ENCODE results near the gene YEATS4. TPM values are rescaled to one million over a fixed set of nuclear protein-coding genes. Genes with fewer than 3 reads are reported as not detected.
"Not testable (repeated sequence)": the region's sequence is repeated elsewhere in the genome, so short reads cannot be mapped to it uniquely, and the experiment has no call there.

Gene YEATS4
- 13.2 and 13.5 TPM in 2 replicates for polyA plus RNA-seq (2013)

DNA sequence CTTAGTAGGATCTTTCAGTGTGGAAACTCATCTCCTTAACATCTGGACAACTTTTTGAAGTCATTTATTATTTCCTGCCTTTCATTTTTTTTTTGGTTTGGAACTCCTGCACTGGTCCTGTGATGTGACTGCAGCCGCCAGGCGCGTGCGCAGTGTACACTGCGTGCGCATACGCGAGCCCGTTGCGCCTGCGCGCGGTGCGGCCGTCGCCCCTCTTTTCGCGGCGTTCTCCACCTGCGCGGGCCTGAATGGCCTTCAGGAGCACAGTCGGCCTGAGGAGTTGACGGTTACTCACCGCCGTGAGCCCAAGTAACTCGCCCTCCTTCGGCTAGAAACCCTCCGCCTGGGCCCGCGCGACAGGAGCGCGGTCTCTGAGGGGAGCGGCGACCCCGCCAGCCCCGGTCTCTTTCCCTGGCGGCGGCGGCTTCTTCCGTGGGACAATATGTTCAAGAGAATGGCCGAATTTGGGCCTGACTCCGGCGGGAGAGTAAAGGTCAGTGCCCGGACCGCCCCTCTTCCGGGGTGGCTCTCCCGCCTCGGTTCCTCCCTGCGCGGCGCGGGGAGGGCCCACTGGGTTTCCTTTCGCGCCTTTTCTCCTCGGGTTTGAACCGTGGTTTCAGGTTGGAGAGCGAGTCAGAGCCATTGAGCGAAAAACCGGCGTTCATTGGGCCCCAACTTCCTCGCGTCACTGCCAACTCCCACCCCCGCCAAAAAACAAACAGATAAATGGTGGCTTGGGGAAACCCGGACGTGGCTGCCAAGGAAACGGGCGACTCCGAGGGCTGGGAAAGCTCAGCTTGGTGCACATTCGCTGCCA is at the start of gene YEATS4:
YEATS4 (plus strand) TSS at position 213 of the 817 bp plus-strand sequence; CDS start at position 443, 230 bp downstream.
- H2BK120ac ChIP-seq (ENCODE audit: insufficient read depth, low read length, poor library complexity) = peak within 1 kb of the TSS; percentile 88
- H3K9ac ChIP-seq (ENCODE audit: low read length) = peak within 1 kb of the TSS; percentile 91
- peaks cover 0 to 4% of the 10 kb centered on the region in 2 experiments for H3K4me1 ChIP-seq (ENCODE audit: control insufficient read depth in 1 of 2, insufficient read depth in 2 of 2, low read length in 2 of 2)
- peak within 1 kb of the TSS; percentile 95 for H2AFZ ChIP-seq (ENCODE audit: insufficient read depth, low read length, poor library complexity)
- no peak within 1 kb of the TSS for H2AK5ac ChIP-seq (ENCODE audit: low read length)
- H4K91ac ChIP-seq (ENCODE audit: low read depth, low read length) = peak within 1 kb of the TSS; percentile 94
- no peak within 1 kb of the TSS for H2BK12ac ChIP-seq (ENCODE audit: low read length)
- H3K79me2 ChIP-seq (ENCODE audit: control insufficient read depth, insufficient read depth, low read length, poor library complexity) = peaks cover 4% of the 10 kb centered on the region
- H3K9me3 ChIP-seq (ENCODE audit: insufficient read depth, low read depth, low read length) = no peaks in the 10 kb centered on the region
- no peak within 1 kb of the TSS for H3K23ac ChIP-seq (ENCODE audit: low read length)
- peak within 1 kb of the TSS; percentile 87 for H2BK5ac ChIP-seq (ENCODE audit: low read depth, low read length, poor library complexity)
- H3K36me3 ChIP-seq (ENCODE audit: control insufficient read depth in 1 of 2, insufficient read depth in 2 of 2, low read length in 2 of 2) = peaks cover 0 to 2% of the 10 kb centered on the region in 2 experiments
- peak within 1 kb of the TSS; percentile 73 for H3K4ac ChIP-seq (ENCODE audit: low read depth, low read length)
- peaks cover 7% of the 10 kb centered on the region for H3K79me1 ChIP-seq (ENCODE audit: low read length)
- H3K27me3 ChIP-seq (ENCODE audit: insufficient read depth, low read length) = no peaks in the 10 kb centered on the region
- H3K4me3 ChIP-seq (ENCODE audit: low read depth, low read length) = peak within 1 kb of the TSS; percentile 91
- H4K8ac ChIP-seq (ENCODE audit: low read depth, low read length) = peak within 1 kb of the TSS; percentile 94
- peak within 1 kb of the TSS; percentile 95 for H3K27ac ChIP-seq (ENCODE audit: low read depth, low read length)
- WGBS (ENCODE audit: extremely low coverage, insufficient coverage, insufficient read length) = no CpG with 5 or more reads among the region's 70 CpGs
- H3K14ac ChIP-seq (ENCODE audit: low read length) = peak within 1 kb of the TSS; percentile 93
- H3K18ac ChIP-seq (ENCODE audit: low read length) = peak within 1 kb of the TSS; percentile 85
- peak within 1 kb of the TSS; percentile 64 for H4K12ac ChIP-seq (ENCODE audit: low read depth, low read length)
- DNase-seq = peak; percentile 86 to 92
- peak within 1 kb of the TSS; percentile 90 for H3K4me2 ChIP-seq (ENCODE audit: low read length)

DNA sequence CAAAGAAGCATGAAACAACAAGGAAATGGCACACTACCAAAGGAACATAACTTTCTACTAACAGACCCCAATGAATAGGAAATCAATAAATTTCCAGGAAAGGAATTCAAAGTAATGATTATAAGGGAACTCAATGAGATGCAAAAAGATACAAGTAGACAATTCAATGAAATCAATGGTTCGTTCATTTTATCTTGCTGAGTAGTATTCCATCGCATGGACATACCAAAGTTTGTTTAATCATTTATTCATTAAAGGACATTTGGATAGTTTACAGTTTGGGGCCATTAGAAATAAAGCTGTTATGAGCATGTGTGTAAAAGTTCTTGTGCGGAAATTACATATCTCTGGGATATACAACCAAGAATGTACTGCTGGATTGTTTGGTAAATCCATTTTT is 46.3 kb upstream of the YEATS4 start:
- Histone ChIP-seq H2BK5ac (ENCODE audit: low read depth, low read length, poor library complexity) (no peak overlapping the region), H3K4ac (ENCODE audit: low read depth, low read length) (no peak overlapping the region), H3K4me1 (ENCODE audit: control insufficient read depth in 1 of 2, insufficient read depth in 2 of 2, low read length in 2 of 2) (no peaks in the 10 kb centered on the region), H3K18ac (ENCODE audit: low read length) (no peak overlapping the region), H2AFZ (ENCODE audit: insufficient read depth, low read length, poor library complexity) (no peak overlapping the region), H2AK5ac (ENCODE audit: low read length) (no peak overlapping the region), H3K79me2 (ENCODE audit: control insufficient read depth, insufficient read depth, low read length, poor library complexity) (no peaks in the 10 kb centered on the region), H2BK12ac (ENCODE audit: low read length) (no peak overlapping the region), H2BK120ac (ENCODE audit: insufficient read depth, low read length, poor library complexity) (no peak overlapping the region), H3K23ac (ENCODE audit: low read length) (no peak overlapping the region), H4K8ac (ENCODE audit: low read depth, low read length) (no peak overlapping the region), H3K27me3 (ENCODE audit: insufficient read depth, low read length) (no peaks in the 10 kb centered on the region), H3K9ac (ENCODE audit: low read length) (no peak overlapping the region), H3K4me3 (ENCODE audit: low read depth, low read length) (no peak overlapping the region), H3K9me3 (ENCODE audit: insufficient read depth, low read depth, low read length) (no peaks in the 10 kb centered on the region), H3K79me1 (ENCODE audit: low read length) (no peaks in the 10 kb centered on the region), H3K27ac (ENCODE audit: low read depth, low read length) (no peak overlapping the region), H4K91ac (ENCODE audit: low read depth, low read length) (no peak overlapping the region), H3K14ac (ENCODE audit: low read length) (no peak overlapping the region), H3K4me2 (ENCODE audit: low read length) (no peak overlapping the region), H3K36me3 (ENCODE audit: control insufficient read depth in 1 of 2, insufficient read depth in 2 of 2, low read length in 2 of 2) (no peaks in the 10 kb centered on the region), H4K12ac (ENCODE audit: low read depth, low read length) (no peak overlapping the region)
- WGBS (ENCODE audit: extremely low coverage, insufficient coverage, insufficient read length) = no CpG with 5 or more reads among the region's 3 CpGs
- no peak for DNase-seq

DNA sequence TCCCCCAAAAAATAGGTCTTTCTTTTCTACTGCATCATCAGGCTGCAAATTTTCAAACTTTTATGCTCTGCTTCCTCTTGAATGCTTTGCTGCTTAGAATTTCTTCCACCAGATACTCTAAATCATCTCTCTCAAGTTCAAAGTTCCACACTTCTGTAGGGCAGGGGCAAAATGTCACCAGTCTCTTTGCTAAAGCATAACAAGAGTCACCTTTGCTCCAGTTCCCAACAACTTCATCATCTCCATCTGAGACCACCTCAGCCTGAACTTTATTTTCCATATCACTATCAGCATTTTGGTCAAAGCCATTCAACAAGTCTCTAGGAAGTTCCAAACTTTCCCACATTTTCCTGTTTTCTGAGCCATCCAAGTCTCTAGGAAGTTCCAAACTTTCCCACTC is 42.8 kb upstream of the YEATS4 start:
- H3K36me3 ChIP-seq (ENCODE audit: control insufficient read depth in 1 of 2, insufficient read depth in 2 of 2, low read length in 2 of 2); H3K4ac ChIP-seq (ENCODE audit: low read depth, low read length): not testable (repeated sequence)

DNA sequence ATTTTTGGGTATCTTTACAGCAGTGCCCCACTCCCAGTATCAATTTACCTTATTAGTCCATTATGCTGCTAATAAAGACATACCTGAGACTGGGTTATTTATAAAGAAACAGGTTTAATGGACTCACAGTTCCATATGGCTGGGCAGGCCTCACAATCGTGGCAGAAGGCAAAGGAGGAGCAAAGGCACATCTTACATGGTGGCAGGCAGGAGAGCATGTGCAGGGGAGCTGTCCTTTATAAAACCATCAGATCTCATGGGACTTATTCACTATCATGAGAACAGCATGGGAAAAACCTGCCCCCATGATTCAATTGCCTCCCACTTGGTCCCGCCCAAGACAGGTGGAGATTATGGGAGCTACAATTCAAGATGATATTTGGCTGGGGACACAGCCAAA is 42.3 kb upstream of the YEATS4 start:
- H3K36me3 ChIP-seq (ENCODE audit: control insufficient read depth in 1 of 2, insufficient read depth in 2 of 2, low read length in 2 of 2); H4K91ac ChIP-seq (ENCODE audit: low read depth, low read length); H3K79me1 ChIP-seq (ENCODE audit: low read length); H2BK5ac ChIP-seq (ENCODE audit: low read depth, low read length, poor library complexity); H2BK120ac ChIP-seq (ENCODE audit: insufficient read depth, low read length, poor library complexity); H3K4ac ChIP-seq (ENCODE audit: low read depth, low read length); H3K4me1 ChIP-seq (ENCODE audit: control insufficient read depth in 1 of 2, insufficient read depth in 2 of 2, low read length in 2 of 2); H3K27ac ChIP-seq (ENCODE audit: low read depth, low read length); H3K4me3 ChIP-seq (ENCODE audit: low read depth, low read length); H3K23ac ChIP-seq (ENCODE audit: low read length); H2AK5ac ChIP-seq (ENCODE audit: low read length); H3K18ac ChIP-seq (ENCODE audit: low read length); H3K79me2 ChIP-seq (ENCODE audit: control insufficient read depth, insufficient read depth, low read length, poor library complexity); H3K27me3 ChIP-seq (ENCODE audit: insufficient read depth, low read length); H2BK12ac ChIP-seq (ENCODE audit: low read length); H3K4me2 ChIP-seq (ENCODE audit: low read length); H4K8ac ChIP-seq (ENCODE audit: low read depth, low read length); H3K9me3 ChIP-seq (ENCODE audit: insufficient read depth, low read depth, low read length); DNase-seq; H4K12ac ChIP-seq (ENCODE audit: low read depth, low read length); H3K9ac ChIP-seq (ENCODE audit: low read length); H3K14ac ChIP-seq (ENCODE audit: low read length); H2AFZ ChIP-seq (ENCODE audit: insufficient read depth, low read length, poor library complexity): not testable (repeated sequence)
- WGBS (ENCODE audit: extremely low coverage, insufficient coverage, insufficient read length) = no CpG with 5 or more reads among the region's 2 CpGs

More for the DNA sequence above, 42.8 kb upstream of the YEATS4 start:
- not testable (repeated sequence) for H4K12ac ChIP-seq (ENCODE audit: low read depth, low read length); H3K18ac ChIP-seq (ENCODE audit: low read length); H3K79me1 ChIP-seq (ENCODE audit: low read length); H4K8ac ChIP-seq (ENCODE audit: low read depth, low read length); H4K91ac ChIP-seq (ENCODE audit: low read depth, low read length); H3K14ac ChIP-seq (ENCODE audit: low read length); H3K9me3 ChIP-seq (ENCODE audit: insufficient read depth, low read depth, low read length); H3K4me2 ChIP-seq (ENCODE audit: low read length); H2AK5ac ChIP-seq (ENCODE audit: low read length); H3K4me1 ChIP-seq (ENCODE audit: control insufficient read depth in 1 of 2, insufficient read depth in 2 of 2, low read length in 2 of 2); H3K23ac ChIP-seq (ENCODE audit: low read length); H3K79me2 ChIP-seq (ENCODE audit: control insufficient read depth, insufficient read depth, low read length, poor library complexity); H2BK12ac ChIP-seq (ENCODE audit: low read length); H3K27ac ChIP-seq (ENCODE audit: low read depth, low read length); H3K4me3 ChIP-seq (ENCODE audit: low read depth, low read length); H2AFZ ChIP-seq (ENCODE audit: insufficient read depth, low read length, poor library complexity); H3K9ac ChIP-seq (ENCODE audit: low read length); H2BK120ac ChIP-seq (ENCODE audit: insufficient read depth, low read length, poor library complexity); DNase-seq; H3K27me3 ChIP-seq (ENCODE audit: insufficient read depth, low read length); H2BK5ac ChIP-seq (ENCODE audit: low read depth, low read length, poor library complexity)

All from trophoblast cell (in vitro differentiated cells and primary cell).